GM18951 (cell line): Measurements from ENCODE around the gene PABPC4L.

Experiments used
- POLR2A ChIP-seq: IDR thresholded peaks from 4 replicates; pipeline ENCODE4 v1.6.1; 2011; ENCODE audit warnings: mild to moderate bottlenecking; ENCODE audit not compliant: insufficient read length, insufficient read depth; ENCODE audit errors: extremely low read depth
- in situ Hi-C: fragments of 300-500 bp; cut with MboI; formaldehyde crosslinking; loops from one replicate; pipeline ENCODE4 v1.12.0; 2022; ENCODE audit warnings: low sequenced_read_pairs, mixed read lengths, inconsistent platforms; ENCODE audit not compliant: unreplicated experiment

The PABPC4L gene

GRCh38 chr4:134160211-134160610, 41.4 kb downstream of the PABPC4L start:
- in situ Hi-C loops, result no loop called here
- no peak for TF ChIP-seq POLR2A

GRCh38 chr4:134154097-134154496, 47.5 kb downstream of the PABPC4L start:
- in situ Hi-C loops, result no loop called here
- TF ChIP-seq POLR2A, result no peak

- TF ChIP-seq POLR2A, result no peak
- in situ Hi-C loops, result no loop called here
Observed at GRCh38 chr4:134147941-134148340, 53.6 kb downstream of the PABPC4L start.
